HUES64 (cell line): ENCODE results near the gene ANAPC15.

Source experiments
- H3K27ac ChIP-seq: 2 replicates; pipeline ENCODE4 v1.7.0; 2013; ENCODE audit warnings: low read depth, low read length, inconsistent platforms
- H3K27me3 ChIP-seq: 2 replicates; pipeline ENCODE4 v1.6.1; 2013; ENCODE audit warnings: mild to moderate bottlenecking, low read length; ENCODE audit not compliant: insufficient read depth
- H3K36me3 ChIP-seq: 2 replicates; pipeline ENCODE4 v1.6.1; 2013; ENCODE audit warnings: mild to moderate bottlenecking, low read length; ENCODE audit not compliant: insufficient read depth
- H3K4me1 ChIP-seq: 2 replicates; pipeline ENCODE4 v1.6.1; 2013; ENCODE audit warnings: mild to moderate bottlenecking, low read length, moderate library complexity; ENCODE audit not compliant: insufficient read depth
- H3K4me3 ChIP-seq: 2 replicates; pipeline ENCODE4 v1.5.1; 2013; ENCODE audit warnings: mild to moderate bottlenecking, low read length, moderate library complexity
- H3K9ac ChIP-seq: 2 replicates; pipeline ENCODE4 v1.6.1; 2013; ENCODE audit warnings: mild to moderate bottlenecking, low read depth, low read length
- H3K9me3 ChIP-seq: 2 replicates; pipeline ENCODE4 v1.6.1; 2013; ENCODE audit warnings: low read depth, low read length; ENCODE audit not compliant: insufficient read depth
- WGBS: fragments of 150-250, 120-280 bp; methylation state at CpG from one replicate; pipeline ENCODE4 v1.1.7; 2013; ENCODE audit warnings: missing lambda C conversion rate; 5-methylcytosine and 5-hydroxymethylcytosine counted together

ANAPC15 gene

DNA sequence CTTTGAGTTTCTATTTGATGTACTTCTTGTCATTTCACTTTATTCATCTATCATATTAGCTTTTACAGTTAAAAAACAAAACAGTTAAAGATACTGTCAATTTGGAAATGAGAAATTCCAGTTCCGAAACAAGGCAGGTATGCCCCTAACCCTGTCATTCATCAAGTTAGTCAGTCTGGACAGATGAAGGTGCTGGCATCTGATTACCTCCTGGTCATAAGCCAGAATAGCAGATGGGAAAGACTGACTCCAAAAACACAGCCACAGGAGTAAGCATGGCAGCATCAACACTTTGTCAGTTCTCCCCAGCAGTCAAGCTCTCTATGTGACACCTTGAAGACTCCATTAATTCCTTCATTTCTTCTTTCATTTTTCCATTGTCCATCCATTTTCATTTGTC, 27.5 kb downstream of the ANAPC15 start:
- H3K4me1 ChIP-seq, result no peaks in the 10 kb centered on the region
- no peak overlapping the region for H3K27ac ChIP-seq
- peaks cover 5% of the 10 kb centered on the region for H3K36me3 ChIP-seq
- no peak overlapping the region for H3K4me3 ChIP-seq
- H3K27me3 ChIP-seq, result no peaks in the 10 kb centered on the region
- no peak overlapping the region for H3K9ac ChIP-seq
- 89% methylated on average over 1 of the region's 1 CpG for WGBS
- no peaks in the 10 kb centered on the region for H3K9me3 ChIP-seq

DNA sequence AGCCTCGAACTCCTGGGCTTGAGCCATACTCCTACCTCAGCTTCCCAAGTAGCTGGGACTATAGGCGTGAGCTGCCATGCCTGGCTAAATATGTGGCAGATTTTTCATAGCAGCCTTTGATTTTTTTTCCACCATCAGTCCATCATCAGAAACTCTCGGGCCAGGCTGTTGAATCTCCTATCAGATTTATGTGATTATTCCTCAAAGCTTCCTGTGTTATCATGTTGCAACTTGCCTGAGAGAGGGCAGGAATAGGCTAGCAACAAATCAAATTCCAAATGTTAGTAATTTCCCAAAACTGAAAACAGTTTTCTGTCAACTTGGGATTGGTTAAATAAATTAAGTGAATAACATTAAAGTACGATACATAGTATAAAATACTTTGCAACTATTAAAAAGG, 28.4 kb downstream of the ANAPC15 start:
- no peaks in the 10 kb centered on the region for H3K9me3 ChIP-seq

DNA sequence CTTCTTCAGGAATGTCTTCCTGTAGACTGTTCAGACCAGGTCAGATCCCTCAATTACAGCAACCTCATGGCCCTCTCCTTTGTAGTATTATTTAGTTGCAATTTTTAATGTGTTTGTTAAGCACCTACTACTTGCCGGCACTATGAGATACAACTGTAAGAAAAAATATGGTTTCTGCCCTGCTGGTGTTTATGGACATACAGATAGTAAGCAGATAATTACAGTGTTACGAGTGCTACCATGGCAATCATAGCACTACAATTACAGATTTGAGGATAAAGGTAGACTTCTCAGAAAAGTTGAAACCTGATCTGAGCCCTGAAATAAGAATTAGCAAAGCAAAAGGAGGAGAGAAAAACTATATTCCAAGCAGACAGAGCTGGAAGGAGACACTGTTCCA, 29.1 kb downstream of the ANAPC15 start:
- peaks cover 3% of the 10 kb centered on the region; the same call in 1 of the 2 replicates for H3K36me3 ChIP-seq
- no peaks in the 10 kb centered on the region for H3K27me3 ChIP-seq
- no peak overlapping the region for H3K27ac ChIP-seq
- H3K4me3 ChIP-seq, result no peak overlapping the region
- WGBS, result 88% methylated on average over 2 of the region's 2 CpGs
- H3K9ac ChIP-seq, result no peak overlapping the region
- peaks cover 4% of the 10 kb centered on the region; the same call in 1 of the 2 replicates for H3K4me1 ChIP-seq
- no peaks in the 10 kb centered on the region for H3K9me3 ChIP-seq

More for the DNA sequence above, 28.4 kb downstream of the ANAPC15 start:
- H3K9ac ChIP-seq, result no peak overlapping the region
- H3K27me3 ChIP-seq, result no peaks in the 10 kb centered on the region
- peaks cover 3% of the 10 kb centered on the region; the same call in 1 of the 2 replicates for H3K36me3 ChIP-seq
- H3K27ac ChIP-seq, result no peak overlapping the region
- 90% methylated on average over 3 of the region's 4 CpGs for WGBS
- H3K4me3 ChIP-seq, result no peak overlapping the region
- H3K4me1 ChIP-seq, result no peaks in the 10 kb centered on the region

DNA sequence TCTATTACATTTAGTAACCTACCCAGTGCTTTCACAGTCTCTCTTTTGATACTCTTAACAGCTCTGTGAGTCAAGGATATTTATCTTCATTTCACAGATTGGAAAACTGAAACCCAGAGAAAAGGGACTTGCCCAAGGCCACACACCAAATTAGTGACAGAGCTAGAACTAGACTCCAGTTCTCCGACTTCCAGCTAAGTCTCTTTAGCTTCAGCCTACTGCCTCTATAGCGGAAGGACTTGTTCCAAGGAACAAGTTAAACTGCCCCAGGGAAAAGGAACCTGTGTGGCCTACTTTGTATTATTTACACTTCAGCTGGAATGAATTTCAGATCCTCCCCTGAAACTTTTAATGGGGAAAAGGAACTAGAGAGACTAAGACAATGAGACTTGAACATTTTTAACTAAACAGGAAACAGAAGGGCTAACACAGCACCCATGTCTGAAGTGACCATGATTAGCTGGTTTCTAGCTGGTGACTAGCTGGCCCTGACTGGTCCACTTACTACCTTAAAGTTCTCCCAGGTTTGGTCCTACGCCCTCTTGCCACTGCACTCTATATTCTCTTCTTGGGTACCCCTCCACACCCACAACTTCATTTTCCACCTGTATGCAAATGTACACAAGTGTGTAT, 30.6 kb downstream of the ANAPC15 start:
- H3K36me3 ChIP-seq, result no peaks in the 10 kb centered on the region
- H3K4me3 ChIP-seq, result no peak overlapping the region
- peak overlapping the region; percentile 86; the same call in 1 of the 2 replicates for H3K27ac ChIP-seq
- no peaks in the 10 kb centered on the region for H3K9me3 ChIP-seq
- H3K27me3 ChIP-seq, result no peaks in the 10 kb centered on the region
- WGBS, result 95% methylated on average over 3 of the region's 3 CpGs
- peak overlapping the region; percentile 76; the same call in 1 of the 2 replicates for H3K9ac ChIP-seq
- peaks cover 4% of the 10 kb centered on the region; the same call in 1 of the 2 replicates for H3K4me1 ChIP-seq

DNA sequence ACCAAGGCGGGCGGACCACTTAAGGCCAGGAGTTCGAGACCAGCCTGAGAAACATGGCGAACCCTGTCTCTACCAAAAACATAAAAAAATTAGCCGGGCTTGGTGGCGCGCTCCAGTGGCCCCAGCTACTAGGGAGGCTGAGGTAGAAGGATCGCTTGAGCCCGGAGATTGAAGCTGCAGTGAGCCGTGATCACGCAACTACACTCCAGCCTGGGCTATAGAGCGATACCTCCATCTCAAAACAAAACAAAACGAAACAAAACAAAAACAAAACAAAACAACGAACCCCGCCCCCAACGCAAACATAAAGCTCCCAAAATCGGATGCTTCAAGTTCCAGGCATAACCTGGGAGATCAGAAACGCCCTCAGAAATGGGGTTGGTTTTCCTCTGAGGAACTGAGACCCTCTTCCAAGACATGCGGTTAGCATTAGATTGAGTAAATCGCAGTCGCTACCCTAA, 31.3 kb downstream of the ANAPC15 start:
- Histone ChIP-seq H3K9ac (peak overlapping the region; percentile 76), H3K4me1 (peaks cover 4% of the 10 kb centered on the region; the same call in 1 of the 2 replicates), H3K27ac (peak overlapping the region; percentile 86), H3K4me3 (peak overlapping the region; percentile 89), H3K27me3 (no peaks in the 10 kb centered on the region), H3K9me3 (no peaks in the 10 kb centered on the region), H3K36me3 (no peaks in the 10 kb centered on the region; the same call in 1 of the 2 replicates)
- WGBS, result 85% methylated on average over 21 of the region's 21 CpGs

DNA sequence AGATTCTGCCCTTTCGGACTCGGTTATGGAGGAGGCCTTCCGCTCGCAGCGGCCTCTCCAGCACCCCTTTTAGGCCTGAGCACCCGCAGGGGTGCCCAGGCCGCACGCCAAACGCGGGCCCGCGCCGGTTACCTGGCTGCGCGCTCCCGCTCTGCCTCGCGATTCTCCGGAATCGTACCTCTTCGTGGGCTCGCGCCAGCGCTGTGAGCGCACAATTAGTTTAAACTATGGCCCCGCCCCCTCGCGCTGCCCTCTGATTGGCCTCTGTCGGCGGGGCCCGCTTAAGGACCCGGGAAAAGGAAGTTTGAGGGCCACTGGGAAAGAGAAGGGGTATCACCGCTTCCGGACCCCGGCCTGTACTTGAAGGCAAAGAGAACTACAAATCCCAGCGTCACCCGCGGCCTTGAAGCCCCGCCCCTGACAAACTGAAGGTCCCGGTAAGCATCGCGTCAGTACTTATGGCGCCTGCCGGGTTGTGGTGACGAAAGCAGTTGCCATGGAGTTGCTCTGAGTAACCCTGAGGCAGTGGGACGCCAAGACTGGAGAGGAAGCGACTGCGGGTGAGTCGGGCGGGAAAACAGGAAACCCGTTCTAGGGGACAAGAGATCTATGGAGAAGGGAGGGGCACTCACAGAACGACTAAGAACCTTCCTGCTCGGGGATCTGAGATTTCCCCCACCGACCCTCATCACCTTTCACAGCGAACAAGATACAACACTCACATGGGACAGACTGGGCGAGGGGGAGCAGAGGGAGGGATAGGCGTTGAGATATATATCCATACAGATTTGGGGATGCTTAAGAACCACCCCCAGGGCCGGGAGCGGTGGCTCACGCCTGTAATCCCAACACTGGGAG, 31.9 kb downstream of the ANAPC15 start, which contains the start of the genes LRRC51 and NUMA1:
Gene LRRC51 (plus strand): TSS at position 525 of the 858 bp plus-strand sequence. CDS start 8,234 bp downstream, outside the sequence.
Gene NUMA1 (minus strand): TSS at position 217 of the 858 bp plus-strand sequence. CDS start 44,599 bp downstream, outside the sequence.
- Histone ChIP-seq H3K9ac (peak within 1 kb of the TSS; percentile 83), H3K9me3 (no peaks in the 10 kb centered on the region), H3K36me3 (peaks cover 5% of the 10 kb centered on the region; the same call in 1 of the 2 replicates), H3K27me3 (no peaks in the 10 kb centered on the region), H3K4me1 (peaks cover 6% of the 10 kb centered on the region; the same call in 1 of the 2 replicates), H3K27ac (peak within 1 kb of the TSS; percentile 92), H3K4me3 (peak within 1 kb of the TSS; percentile 89)
- WGBS, result 1% methylated on average over 55 of the region's 60 CpGs

DNA sequence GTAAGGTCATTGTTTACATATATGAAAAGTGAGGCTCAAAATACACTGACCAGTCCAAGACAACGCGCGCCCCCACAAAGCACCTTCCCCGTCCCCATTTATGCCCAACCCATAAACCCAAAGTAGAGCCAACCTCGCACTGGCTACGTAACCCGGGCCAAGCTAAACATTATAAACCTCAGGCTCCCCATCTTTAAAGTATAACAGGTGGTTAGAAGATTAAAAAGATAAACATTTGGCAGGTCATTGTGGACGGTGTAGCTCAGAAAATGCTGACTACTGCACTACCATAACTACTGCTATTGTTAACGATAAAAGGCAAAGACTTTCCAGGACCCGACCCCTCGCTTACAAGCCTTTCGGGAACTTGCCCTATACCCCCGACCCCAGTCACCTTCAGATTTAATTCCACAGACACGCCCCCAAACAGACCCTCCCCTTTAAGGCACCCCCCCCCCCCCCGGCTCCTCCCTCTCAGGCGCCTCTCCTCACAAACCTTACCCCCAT, 32.6 kb downstream of the ANAPC15 start:
- H3K9me3 ChIP-seq, result no peaks in the 10 kb centered on the region
- H3K4me3 ChIP-seq, result peak overlapping the region; percentile 89
- peak overlapping the region; percentile 92; the same call in 1 of the 2 replicates for H3K27ac ChIP-seq
- H3K36me3 ChIP-seq, result peaks cover 7% of the 10 kb centered on the region; the same call in 1 of the 2 replicates
- no peaks in the 10 kb centered on the region for H3K27me3 ChIP-seq
- 2% methylated on average over 15 of the region's 16 CpGs for WGBS
- peaks cover 10% of the 10 kb centered on the region; the same call in 1 of the 2 replicates for H3K4me1 ChIP-seq
- H3K9ac ChIP-seq, result peak overlapping the region; percentile 83

DNA sequence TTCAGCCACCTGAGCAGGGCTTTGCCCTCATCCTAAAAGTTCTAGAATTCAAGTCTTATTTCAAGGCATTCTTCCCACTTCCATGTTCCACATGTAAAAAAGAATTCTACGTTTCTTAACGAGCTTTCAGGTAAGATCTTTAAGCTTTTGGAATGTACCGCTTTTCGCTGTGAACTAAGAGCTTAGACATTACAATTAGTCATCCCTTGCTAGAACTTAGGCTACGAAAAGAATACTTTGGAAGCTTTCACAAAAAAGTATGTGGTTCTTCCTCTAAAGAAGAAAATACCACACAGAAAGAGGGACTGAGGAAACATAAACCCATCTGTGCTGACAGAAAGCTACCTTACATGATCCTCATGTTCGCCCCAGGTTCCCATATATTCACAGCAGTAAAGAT, 34.0 kb downstream of the ANAPC15 start:
- Histone ChIP-seq H3K27ac (no peak overlapping the region), H3K9me3 (no peaks in the 10 kb centered on the region), H3K9ac (no peak overlapping the region), H3K4me1 (peaks cover 10% of the 10 kb centered on the region; the same call in 1 of the 2 replicates), H3K36me3 (peaks cover 7% of the 10 kb centered on the region; the same call in 1 of the 2 replicates), H3K27me3 (no peaks in the 10 kb centered on the region), H3K4me3 (peak overlapping the region; percentile 89; the same call in 1 of the 2 replicates)
- 91% methylated on average over 6 of the region's 6 CpGs for WGBS

DNA sequence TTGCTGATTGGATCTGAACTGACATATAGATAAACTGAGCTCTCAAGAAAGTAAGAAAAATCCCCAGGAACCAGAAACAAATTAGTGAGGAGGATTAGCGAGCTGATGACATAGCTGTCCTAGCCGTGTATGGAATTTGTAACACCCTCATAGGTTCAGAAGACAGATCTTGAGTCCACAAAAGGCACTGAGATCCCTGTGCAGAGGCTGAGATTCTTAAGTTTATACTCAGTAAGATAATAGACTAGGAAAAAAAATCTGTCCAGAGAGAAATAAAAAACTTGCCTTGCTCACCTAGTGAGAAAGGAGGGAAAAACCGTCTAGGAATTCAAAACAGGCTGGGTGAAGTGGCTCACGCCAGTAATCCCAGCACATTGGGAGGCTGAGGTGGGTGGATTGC, 36.7 kb downstream of the ANAPC15 start:
- H3K9ac ChIP-seq, result no peak overlapping the region
- H3K4me1 ChIP-seq, result peaks cover 23% of the 10 kb centered on the region; the same call in 1 of the 2 replicates
- WGBS, result 93% methylated on average over 4 of the region's 4 CpGs
- peak overlapping the region; percentile 50; the same call in 1 of the 2 replicates for H3K27ac ChIP-seq
- H3K36me3 ChIP-seq, result peaks cover 7% of the 10 kb centered on the region; the same call in 1 of the 2 replicates
- no peaks in the 10 kb centered on the region for H3K27me3 ChIP-seq
- H3K4me3 ChIP-seq, result no peak overlapping the region
- no peaks in the 10 kb centered on the region for H3K9me3 ChIP-seq

DNA sequence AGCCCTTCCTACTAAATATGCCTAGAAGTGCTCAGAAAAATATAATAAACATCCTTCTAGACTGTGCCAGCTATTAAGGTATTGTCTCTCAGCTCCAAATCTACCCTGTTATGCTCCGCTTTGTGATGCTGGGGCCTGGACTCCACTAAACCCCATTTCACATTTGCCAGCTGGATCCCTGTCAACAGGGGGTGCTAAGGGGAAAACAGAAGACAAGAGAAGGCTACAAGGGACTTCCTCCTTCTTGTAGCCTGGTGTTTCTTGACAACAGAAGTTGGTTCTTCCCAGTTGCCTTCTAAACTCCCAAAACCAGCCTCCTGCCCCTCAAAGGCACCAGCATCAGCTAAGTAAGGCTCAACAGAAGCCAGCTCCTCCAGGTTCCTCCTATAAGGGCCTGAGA, 37.4 kb downstream of the ANAPC15 start:
- no peak overlapping the region for H3K4me3 ChIP-seq
- H3K36me3 ChIP-seq, result peaks cover 7% of the 10 kb centered on the region; the same call in 1 of the 2 replicates
- WGBS, result 78% methylated on average over 1 of the region's 1 CpG
- no peaks in the 10 kb centered on the region for H3K27me3 ChIP-seq
- peak overlapping the region; percentile 50; the same call in 1 of the 2 replicates for H3K27ac ChIP-seq
- no peak overlapping the region for H3K9ac ChIP-seq
- H3K9me3 ChIP-seq, result no peaks in the 10 kb centered on the region
- H3K4me1 ChIP-seq, result peaks cover 27% of the 10 kb centered on the region
